ENCODE results near the gene FER. TPM values are rescaled to one million over a fixed set of nuclear protein-coding genes. Genes with fewer than 3 reads are reported as not detected.

The FER gene
- total and polyA plus RNA-seq, 2 of the 8 experiments (the other 6 are each of a cell fraction or from before 2014, with no cell fraction given) = 1.3 to 15.8 TPM

GRCh38 chr5:109035436-109035835, 287.7 kb downstream of the FER start (continued):
- TF ChIP-seq SAP30 (IDR thresholded peaks at IDR 0.05; ENCODE audit: insufficient read depth, insufficient replicate concordance, low read length) (no peak), NANOG (IDR thresholded peaks at IDR 0.05; ENCODE audit: insufficient read depth, low read depth, low read length, poor library complexity, severe bottlenecking) (no peak), RXRA (IDR thresholded peaks at IDR 0.05; ENCODE audit: insufficient read depth, low read depth, low read length) (no peak), USF2 (IDR thresholded peaks at IDR 0.05; ENCODE audit: low read length) (no peak), CHD2 (IDR thresholded peaks at IDR 0.05; ENCODE audit: low read length) (no peak)
